Panc1 (cell line): ENCODE data around the gene NDUFA11.

Experiments used
- CTCF ChIP-seq: fragments of 450-650 bp; IDR thresholded peaks from 2 replicates; pipeline ENCODE4 v1.5.1; 2017; ENCODE audit warnings: mild to moderate bottlenecking
- POLR2AphosphoS5 ChIP-seq: IDR thresholded peaks from 2 replicates; pipeline ENCODE4 v1.6.1; 2012; ENCODE audit warnings: mild to moderate bottlenecking, low read depth, low read length, moderate library complexity
- REST ChIP-seq, 2 experiments: IDR thresholded peaks; 2 replicates each; pipeline ENCODE4 v1.6.1; 2011 to 2012; ENCODE audit warnings: low read depth in 2 of 2, control low read depth in 1 of 2, low read length in 1 of 2, mild to moderate bottlenecking in 1 of 2, moderate library complexity in 1 of 2; ENCODE audit not compliant: insufficient read depth in 1 of 2
- SIN3A ChIP-seq: IDR thresholded peaks from 2 replicates; pipeline ENCODE4 v1.6.1; 2012; ENCODE audit warnings: low read depth, mild to moderate bottlenecking, low read length, moderate library complexity, borderline replicate concordance; ENCODE audit not compliant: insufficient read depth

DNA sequence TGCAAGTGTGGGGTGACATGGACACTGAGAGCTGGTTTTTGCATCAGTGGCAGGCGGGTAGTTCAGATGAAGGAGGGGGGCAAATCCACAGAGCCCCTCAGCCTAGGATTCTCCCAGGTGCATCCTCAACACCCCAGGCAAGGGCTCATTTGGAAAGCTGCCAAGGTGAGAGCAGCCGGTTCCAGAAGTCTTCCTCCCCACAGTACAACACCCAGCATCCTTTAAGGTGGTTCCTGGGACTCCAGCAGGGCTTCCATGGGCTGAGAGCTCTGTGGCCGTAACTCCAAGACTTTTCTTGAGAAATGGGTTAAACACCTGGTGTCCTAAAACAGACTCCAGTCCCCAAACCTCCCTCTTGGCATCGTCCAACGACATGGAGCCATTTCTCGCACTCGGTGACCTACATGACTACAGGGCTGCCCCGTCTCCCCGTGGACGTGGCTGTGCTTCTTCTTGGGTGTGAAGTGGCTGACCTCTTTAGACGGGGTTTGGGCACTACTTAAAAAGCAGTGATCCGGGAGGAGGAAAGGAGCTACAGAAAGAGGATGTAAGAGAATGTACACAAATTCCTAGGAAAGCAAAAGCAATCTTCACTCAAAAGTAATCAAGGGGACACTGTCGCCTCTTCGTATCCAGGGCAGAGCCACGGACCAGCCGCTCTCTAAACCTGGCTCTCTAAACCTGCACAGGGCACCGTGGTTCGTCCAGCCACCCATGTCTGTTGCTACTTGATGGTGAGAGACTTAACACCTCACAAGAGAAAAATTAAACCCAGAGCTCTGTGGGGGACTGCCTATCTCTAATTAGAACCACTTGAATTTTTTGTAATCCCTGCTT lies 48.8 kb upstream of the NDUFA11 start:
- no peak for TF ChIP-seq POLR2AphosphoS5
- TF ChIP-seq CTCF, result no peak
- no peak for TF ChIP-seq SIN3A
- no peak for TF ChIP-seq REST (IDR thresholded peaks at IDR 0.05; ENCODE audit: insufficient read depth in 1 of 2, low read depth in 2 of 2, low read length in 1 of 2)
